NCI-H1048 (cell line): Measurements from ENCODE around the gene ZNF12.

ENCODE experiments used
- DNase-seq: peaks from one replicate; lab custom pipeline; 2025; lab: John Stamatoyannopoulos, UW

Gene ZNF12

GRCh38 chr7:6647080-6647479, 59.7 kb downstream of the ZNF12 start:
- no peak for DNase-seq

- DNase-seq, result no peak
Observed at GRCh38 chr7:6646465-6646864, 60.3 kb downstream of the ZNF12 start.

DNA sequence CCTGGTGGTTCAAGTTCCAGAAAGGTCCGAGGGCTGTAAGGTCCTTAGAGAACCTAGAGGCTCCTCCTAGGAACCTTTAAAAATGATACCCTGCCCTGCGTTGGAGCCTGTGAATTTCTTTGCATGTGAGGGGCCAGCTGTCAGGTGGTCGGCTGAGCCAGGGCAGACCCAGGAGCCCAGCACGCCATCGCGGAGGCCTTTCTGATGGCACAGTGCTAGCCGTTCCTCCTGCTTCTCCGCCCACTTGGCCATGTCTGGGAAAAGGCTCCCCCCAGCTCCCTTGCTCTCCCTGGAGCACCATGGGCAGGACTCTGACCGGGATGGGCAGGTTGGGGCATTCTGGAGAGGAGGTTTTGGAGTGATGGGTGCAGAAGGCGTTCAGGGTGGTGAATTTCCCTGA, 62.0 kb downstream of the ZNF12 start:
- no peak for DNase-seq

- no peak for DNase-seq
Observed at GRCh38 chr7:6643915-6644625, 62.7 kb downstream of the ZNF12 start.

- DNase-seq, result no peak
Observed at GRCh38 chr7:6642861-6643640, 63.7 kb downstream of the ZNF12 start.

- no peak for DNase-seq
Observed at GRCh38 chr7:6642239-6642839, 64.4 kb downstream of the ZNF12 start.

DNA sequence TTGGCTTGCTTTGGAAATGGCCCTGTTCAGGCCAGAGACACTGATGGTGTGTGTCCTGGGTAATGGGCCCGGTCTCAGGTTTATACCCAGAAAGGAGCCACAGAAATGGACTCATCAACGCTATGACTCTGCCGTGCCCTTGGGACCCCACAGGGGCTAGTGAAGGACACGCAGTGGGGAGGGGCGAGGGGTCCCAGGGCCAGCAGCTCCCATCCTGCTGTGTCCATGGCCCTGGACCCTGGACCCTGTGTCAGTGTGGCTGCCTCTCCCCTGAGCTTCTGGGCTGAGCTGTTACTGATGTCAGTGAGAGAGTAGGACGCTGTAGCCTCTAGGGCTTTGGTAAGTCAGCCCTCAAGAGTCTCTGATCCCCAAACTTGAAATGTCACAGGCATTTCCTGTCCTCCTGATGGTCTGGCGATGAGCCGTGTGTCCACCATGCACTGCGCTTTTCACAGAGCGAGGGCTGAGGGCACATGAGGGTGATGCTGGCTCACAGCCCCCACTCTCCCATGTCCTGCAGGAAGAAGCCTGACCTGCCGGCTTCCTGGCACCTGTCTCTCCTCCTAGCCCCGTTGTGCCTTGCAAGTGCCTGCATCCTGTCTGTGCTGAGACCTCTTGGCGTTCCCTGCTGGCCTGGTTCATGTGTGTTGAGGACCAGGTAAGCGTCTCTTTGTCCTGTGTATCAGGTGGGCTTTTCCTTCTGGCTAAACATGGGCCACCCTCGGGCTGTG, 65.3 kb downstream of the ZNF12 start:
- no peak for DNase-seq

GRCh38 chr7:6640246-6640721, 66.5 kb downstream of the ZNF12 start:
- peak; percentile 58 for DNase-seq

- DNase-seq, result no peak
Observed at GRCh38 chr7:6639627-6640026, 67.1 kb downstream of the ZNF12 start.

- no peak for DNase-seq
Observed at GRCh38 chr7:6639032-6639431, 67.7 kb downstream of the ZNF12 start.
